ENCODE measurements around the gene TECPR2. TPM values are rescaled to one million over a fixed set of nuclear protein-coding genes. Genes with fewer than 3 reads are reported as not detected.

Gene TECPR2
- total RNA-seq, 1 experiment from 2014 or later = 4.8 TPM

- Histone ChIP-seq H3K4me3 (no peak overlapping the region), H3K27me3 (replicated peaks) (no peaks in the 10 kb centered on the region), H3K27ac (no peak overlapping the region), H3K36me3 (peaks cover 4% of the 10 kb centered on the region; the same call in 1 of the 2 replicates), H3K9me3 (replicated peaks) (no peaks in the 10 kb centered on the region), H3K4me1 (replicated peaks) (peaks cover 4% of the 10 kb centered on the region; the same call in 1 of the 2 replicates)
- no peak for DNase-seq (ENCODE audit: low read depth in 1 of 2, low spot score in 2 of 2)
Measured at GRCh38 chr14:102496958-102497744, 134.4 kb downstream of the TECPR2 start.

GRCh38 chr14:102497998-102498677, 135.4 kb downstream of the TECPR2 start:
- Histone ChIP-seq H3K36me3 (peaks cover 4% of the 10 kb centered on the region; the same call in 1 of the 2 replicates), H3K27ac (no peak overlapping the region), H3K4me1 (replicated peaks) (peaks cover 4% of the 10 kb centered on the region; the same call in 1 of the 2 replicates), H3K9me3 (replicated peaks) (no peaks in the 10 kb centered on the region), H3K27me3 (replicated peaks) (no peaks in the 10 kb centered on the region), H3K4me3 (no peak overlapping the region)
- DNase-seq (ENCODE audit: low read depth in 1 of 2, low spot score in 2 of 2) = no peak

- Histone ChIP-seq H3K4me1 (replicated peaks) (peaks cover 4% of the 10 kb centered on the region; the same call in 1 of the 2 replicates), H3K27ac (no peak overlapping the region), H3K36me3 (peaks cover 4% of the 10 kb centered on the region; the same call in 1 of the 2 replicates), H3K27me3 (replicated peaks) (no peaks in the 10 kb centered on the region), H3K9me3 (replicated peaks) (no peaks in the 10 kb centered on the region), H3K4me3 (no peak overlapping the region)
- DNase-seq (ENCODE audit: low read depth in 1 of 2, low spot score in 2 of 2) = no peak
Measured at GRCh38 chr14:102498678-102499265, 136.0 kb downstream of the TECPR2 start.

GRCh38 chr14:102499401-102500157, 136.8 kb downstream of the TECPR2 start:
- Histone ChIP-seq H3K27ac (no peak overlapping the region), H3K4me1 (replicated peaks) (peaks cover 4% of the 10 kb centered on the region; the same call in 1 of the 2 replicates), H3K4me3 (no peak overlapping the region), H3K36me3 (peaks cover 4% of the 10 kb centered on the region; the same call in 1 of the 2 replicates), H3K9me3 (replicated peaks) (no peaks in the 10 kb centered on the region), H3K27me3 (replicated peaks) (no peaks in the 10 kb centered on the region)
- DNase-seq (ENCODE audit: low read depth in 1 of 2, low spot score in 2 of 2) = no peak

GRCh38 chr14:102500158-102500662, 137.5 kb downstream of the TECPR2 start:
- Histone ChIP-seq H3K4me3 (no peak overlapping the region), H3K9me3 (replicated peaks) (no peaks in the 10 kb centered on the region), H3K36me3 (peaks cover 4% of the 10 kb centered on the region; the same call in 1 of the 2 replicates), H3K4me1 (replicated peaks) (peaks cover 4% of the 10 kb centered on the region; the same call in 1 of the 2 replicates), H3K27me3 (replicated peaks) (no peaks in the 10 kb centered on the region), H3K27ac (no peak overlapping the region)
- no peak for DNase-seq (ENCODE audit: low read depth in 1 of 2, low spot score in 2 of 2)

GRCh38 chr14:102500713-102501112, 138.0 kb downstream of the TECPR2 start:
- Histone ChIP-seq H3K4me1 (replicated peaks) (peaks cover 4% of the 10 kb centered on the region; the same call in 1 of the 2 replicates), H3K27ac (no peak overlapping the region)
- no peak for DNase-seq (ENCODE audit: low read depth in 1 of 2, low spot score in 2 of 2)

GRCh38 chr14:102501751-102502315, 139.1 kb downstream of the TECPR2 start:
- Histone ChIP-seq H3K27me3 (replicated peaks) (no peaks in the 10 kb centered on the region), H3K4me3 (no peak overlapping the region), H3K27ac (no peak overlapping the region), H3K9me3 (replicated peaks) (no peaks in the 10 kb centered on the region), H3K36me3 (peaks cover 12% of the 10 kb centered on the region), H3K4me1 (replicated peaks) (peaks cover 4% of the 10 kb centered on the region; the same call in 1 of the 2 replicates)
- no peak for DNase-seq (ENCODE audit: low read depth in 1 of 2, low spot score in 2 of 2)

More at GRCh38 chr14:102500713-102501112, 138.0 kb downstream of the TECPR2 start:
- Histone ChIP-seq H3K9me3 (replicated peaks) (no peaks in the 10 kb centered on the region), H3K36me3 (peaks cover 4% of the 10 kb centered on the region; the same call in 1 of the 2 replicates), H3K27me3 (replicated peaks) (no peaks in the 10 kb centered on the region), H3K4me3 (no peak overlapping the region)

- no peaks in the 10 kb centered on the region for H3K9me3 ChIP-seq (replicated peaks)
- no peak overlapping the region for H3K27ac ChIP-seq
- no peaks in the 10 kb centered on the region for H3K27me3 ChIP-seq (replicated peaks)
- H3K4me1 ChIP-seq (replicated peaks) = peaks cover 4% of the 10 kb centered on the region; the same call in 1 of the 2 replicates
- no peak for DNase-seq (ENCODE audit: low read depth in 1 of 2, low spot score in 2 of 2)
- H3K36me3 ChIP-seq = peaks cover 14% of the 10 kb centered on the region
- H3K4me3 ChIP-seq = no peak overlapping the region
Measured at GRCh38 chr14:102502571-102502970, 139.8 kb downstream of the TECPR2 start.

- no peak overlapping the region for H3K27ac ChIP-seq
- H3K9me3 ChIP-seq (replicated peaks) = no peaks in the 10 kb centered on the region
- no peaks in the 10 kb centered on the region for H3K27me3 ChIP-seq (replicated peaks)
- peaks cover 8% of the 10 kb centered on the region for H3K4me1 ChIP-seq (replicated peaks)
- no peak overlapping the region for H3K4me3 ChIP-seq
- H3K36me3 ChIP-seq = peaks cover 15% of the 10 kb centered on the region
- DNase-seq (ENCODE audit: low read depth in 1 of 2, low spot score in 2 of 2) = no peak
Measured at GRCh38 chr14:102503641-102504327, 141.0 kb downstream of the TECPR2 start.

GRCh38 chr14:102504328-102504999, 141.7 kb downstream of the TECPR2 start:
- no peak overlapping the region for H3K4me3 ChIP-seq
- no peak for DNase-seq (ENCODE audit: low read depth in 1 of 2, low spot score in 2 of 2)

GRCh38 chr14:102505000-102505619, 142.4 kb downstream of the TECPR2 start:
- Histone ChIP-seq H3K27ac (no peak overlapping the region), H3K36me3 (peaks cover 15% of the 10 kb centered on the region), H3K27me3 (replicated peaks) (no peaks in the 10 kb centered on the region), H3K9me3 (replicated peaks) (peaks cover 3% of the 10 kb centered on the region; the same call in 1 of the 2 replicates), H3K4me1 (replicated peaks) (peaks cover 14% of the 10 kb centered on the region), H3K4me3 (no peak overlapping the region)
- no peak for DNase-seq (ENCODE audit: low read depth in 1 of 2, low spot score in 2 of 2)

More at GRCh38 chr14:102504328-102504999, 141.7 kb downstream of the TECPR2 start:
- H3K9me3 ChIP-seq (replicated peaks) = peaks cover 3% of the 10 kb centered on the region; the same call in 1 of the 2 replicates
- peaks cover 12% of the 10 kb centered on the region for H3K4me1 ChIP-seq (replicated peaks)
- H3K27me3 ChIP-seq (replicated peaks) = no peaks in the 10 kb centered on the region
- H3K27ac ChIP-seq = no peak overlapping the region
- peaks cover 15% of the 10 kb centered on the region for H3K36me3 ChIP-seq

Measured in SJSA1 (cell line).